HG03064 (cell line): ENCODE results near the gene ANKRD6.
"Not testable (repeated sequence)": the region's sequence is repeated elsewhere in the genome, so short reads cannot be mapped to it uniquely, and the experiment has no call there.

ENCODE experiments used
- ATAC-seq: cut with Tn5 transposase; IDR thresholded peaks from one replicate; pipeline ENCODE4 v1.9.1; 2021; ENCODE audit warnings: low read depth; ENCODE audit not compliant: unreplicated experiment

Gene ANKRD6

GRCh38 chr6:89640804-89641203, 207.9 kb downstream of the ANKRD6 start:
- ATAC-seq, result no peak

GRCh38 chr6:89641581-89641980, 208.6 kb downstream of the ANKRD6 start:
- ATAC-seq, result not testable (repeated sequence)

GRCh38 chr6:89642956-89643355, 210.0 kb downstream of the ANKRD6 start:
- no peak for ATAC-seq

GRCh38 chr6:89643406-89643805, 210.5 kb downstream of the ANKRD6 start:
- ATAC-seq, result no peak

- ATAC-seq, result no peak
Measured at GRCh38 chr6:89644864-89645263, 211.9 kb downstream of the ANKRD6 start.

GRCh38 chr6:89649682-89650081, 216.7 kb downstream of the ANKRD6 start:
- ATAC-seq, result no peak

GRCh38 chr6:89650579-89650978, 217.6 kb downstream of the ANKRD6 start:
- no peak for ATAC-seq

- ATAC-seq, result no peak
Measured at GRCh38 chr6:89655122-89655521, 222.2 kb downstream of the ANKRD6 start.

- no peak for ATAC-seq
Measured at GRCh38 chr6:89657445-89658158, 224.7 kb downstream of the ANKRD6 start.

GRCh38 chr6:89660981-89661380, 228.0 kb downstream of the ANKRD6 start:
- ATAC-seq, result no peak

GRCh38 chr6:89661559-89661958, 228.6 kb downstream of the ANKRD6 start:
- ATAC-seq, result no peak

- ATAC-seq, result no peak
Measured at GRCh38 chr6:89662659-89663223, 229.8 kb downstream of the ANKRD6 start.

- no peak for ATAC-seq
Measured at GRCh38 chr6:89667872-89668556, 235.1 kb downstream of the ANKRD6 start.

GRCh38 chr6:89669002-89669401, 236.1 kb downstream of the ANKRD6 start:
- no peak for ATAC-seq

- no peak for ATAC-seq
Measured at GRCh38 chr6:89670935-89671565, 238.1 kb downstream of the ANKRD6 start.

GRCh38 chr6:89675949-89676748, 243.2 kb downstream of the ANKRD6 start:
- no peak for ATAC-seq

GRCh38 chr6:89678531-89678930, 245.6 kb downstream of the ANKRD6 start:
- no peak for ATAC-seq

- no peak for ATAC-seq
Measured at GRCh38 chr6:89679215-89680120, 246.5 kb downstream of the ANKRD6 start.

GRCh38 chr6:89680150-89680549, 247.2 kb downstream of the ANKRD6 start:
- no peak for ATAC-seq

GRCh38 chr6:89680551-89680950, 247.6 kb downstream of the ANKRD6 start:
- ATAC-seq, result no peak
